Fibroblast of pulmonary artery (primary cell): ENCODE results near the gene DEGS2.

Experiments
- DNase-seq: peaks from one replicate; pipeline ENCODE4 v3.0.0-alpha.2; 2010; ENCODE audit warnings: low read depth
- H3K4me3 ChIP-seq: replicated peaks from 2 replicates; pipeline ENCODE4 v1.5.1; 2011; ENCODE audit warnings: low read depth, mild to moderate bottlenecking, control low read depth, low read length, moderate library complexity
- TF ChIP-seq, protein P1 (sequence below): IDR thresholded peaks from 2 replicates; pipeline ENCODE4 v1.5.1; 2011; ENCODE audit warnings: mild to moderate bottlenecking, control low read depth, low read length, inconsistent platforms; ENCODE audit errors: missing control alignments

Gene DEGS2

DNA sequence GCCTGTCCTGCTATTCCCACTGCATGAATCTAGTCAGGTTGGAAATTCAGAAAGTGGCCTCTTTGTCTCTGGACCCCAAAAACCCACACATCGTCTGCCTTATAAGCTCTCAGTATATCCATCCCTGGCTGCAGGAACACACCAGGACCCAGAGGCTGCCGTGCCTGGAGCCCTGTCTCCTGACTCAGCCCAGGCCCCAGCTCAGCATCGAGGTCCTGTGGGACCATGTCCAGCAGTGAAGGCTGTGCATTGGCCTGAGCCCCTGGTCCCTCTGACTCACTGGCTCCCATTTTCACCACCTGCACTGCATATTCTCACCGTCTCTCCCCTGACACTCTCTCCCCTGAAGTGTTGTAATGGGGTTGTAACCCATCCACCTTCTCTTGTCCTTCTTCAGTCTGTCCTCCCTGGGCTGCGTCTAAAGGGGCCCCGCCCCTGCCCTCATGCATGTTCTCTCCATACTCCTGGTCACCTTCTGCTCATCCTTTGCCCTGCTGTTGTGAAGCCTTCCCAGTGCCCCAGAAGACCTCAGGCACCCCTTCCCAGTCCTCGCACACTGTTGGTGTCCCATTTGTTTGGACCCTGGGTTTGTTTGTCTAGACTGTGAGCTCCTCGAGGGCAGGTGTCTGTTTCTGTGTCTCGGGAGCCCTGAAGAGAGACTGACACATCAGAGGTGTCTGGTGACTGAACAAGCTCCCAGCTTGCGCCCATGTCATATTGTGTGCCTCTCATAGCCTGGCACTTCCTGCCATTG, 50.4 kb downstream of the DEGS2 start:
- H3K4me3 ChIP-seq: no peak overlapping the region
- TF ChIP-seq, protein P1, sequence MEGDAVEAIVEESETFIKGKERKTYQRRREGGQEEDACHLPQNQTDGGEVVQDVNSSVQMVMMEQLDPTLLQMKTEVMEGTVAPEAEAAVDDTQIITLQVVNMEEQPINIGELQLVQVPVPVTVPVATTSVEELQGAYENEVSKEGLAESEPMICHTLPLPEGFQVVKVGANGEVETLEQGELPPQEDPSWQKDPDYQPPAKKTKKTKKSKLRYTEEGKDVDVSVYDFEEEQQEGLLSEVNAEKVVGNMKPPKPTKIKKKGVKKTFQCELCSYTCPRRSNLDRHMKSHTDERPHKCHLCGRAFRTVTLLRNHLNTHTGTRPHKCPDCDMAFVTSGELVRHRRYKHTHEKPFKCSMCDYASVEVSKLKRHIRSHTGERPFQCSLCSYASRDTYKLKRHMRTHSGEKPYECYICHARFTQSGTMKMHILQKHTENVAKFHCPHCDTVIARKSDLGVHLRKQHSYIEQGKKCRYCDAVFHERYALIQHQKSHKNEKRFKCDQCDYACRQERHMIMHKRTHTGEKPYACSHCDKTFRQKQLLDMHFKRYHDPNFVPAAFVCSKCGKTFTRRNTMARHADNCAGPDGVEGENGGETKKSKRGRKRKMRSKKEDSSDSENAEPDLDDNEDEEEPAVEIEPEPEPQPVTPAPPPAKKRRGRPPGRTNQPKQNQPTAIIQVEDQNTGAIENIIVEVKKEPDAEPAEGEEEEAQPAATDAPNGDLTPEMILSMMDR: no peak
- peak; percentile 24 for DNase-seq

DNA sequence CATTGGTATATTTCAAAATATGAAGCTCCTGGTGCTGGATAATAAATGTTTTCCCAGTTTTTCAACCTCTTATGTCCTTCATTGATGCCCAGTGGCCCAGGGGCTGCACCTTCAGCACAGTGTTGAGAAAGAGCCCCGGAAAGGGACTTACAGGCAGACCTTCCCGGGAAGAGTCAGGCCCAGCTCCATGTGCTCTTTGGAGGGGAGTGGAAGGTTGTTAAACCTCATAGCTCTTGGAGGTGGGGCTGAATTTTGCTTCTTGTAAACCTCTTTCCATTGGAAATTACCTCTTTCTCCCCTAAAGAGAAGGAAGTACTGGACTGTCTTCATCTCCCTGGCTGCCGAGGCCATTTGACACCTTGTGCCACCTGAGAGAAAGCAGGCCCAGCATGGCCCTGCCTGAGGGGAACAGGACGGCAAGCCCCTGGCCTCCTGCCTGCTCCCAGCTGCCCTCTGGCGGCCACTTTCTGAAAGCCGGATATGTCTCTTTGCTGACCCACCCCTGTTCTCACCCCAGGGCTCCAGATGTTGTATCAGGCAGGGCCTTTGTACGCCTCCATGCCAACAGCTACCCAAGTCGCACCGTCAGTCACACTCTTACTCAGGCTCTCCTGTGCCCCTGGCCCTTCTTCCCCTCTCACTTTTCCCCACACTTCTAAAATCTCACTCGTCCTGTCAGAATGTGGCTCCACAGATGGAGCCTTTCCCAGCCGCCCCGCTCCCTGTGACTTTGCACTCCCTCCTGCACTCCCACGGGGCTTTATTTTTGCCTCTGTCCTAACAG, 51.2 kb downstream of the DEGS2 start:
- DNase-seq: peak; percentile 75
- TF ChIP-seq, protein P1: peak; percentile 88
- H3K4me3 ChIP-seq: no peak overlapping the region

DNA sequence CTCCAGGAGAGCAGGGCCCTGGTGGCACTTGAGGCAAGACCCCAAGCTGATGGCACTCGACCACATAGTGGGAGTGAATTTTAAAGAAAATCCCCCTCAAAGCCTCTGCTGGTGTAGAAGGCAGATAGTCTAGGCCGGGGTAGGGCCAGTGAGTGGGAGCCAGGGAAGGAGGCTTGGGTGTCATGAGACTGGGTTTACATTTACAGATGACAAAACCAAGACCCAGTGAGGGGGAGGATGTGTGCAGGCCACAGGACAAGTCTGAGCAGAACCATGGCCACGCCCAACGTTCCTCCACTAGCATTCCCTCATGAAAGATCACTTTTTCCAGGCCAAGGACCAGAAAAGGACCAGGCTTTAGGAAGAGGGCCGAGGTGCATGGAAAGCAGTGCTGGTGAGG, 52.2 kb downstream of the DEGS2 start:
- H3K4me3 ChIP-seq: no peak overlapping the region
- no peak for DNase-seq
- TF ChIP-seq, protein P1: no peak

DNA sequence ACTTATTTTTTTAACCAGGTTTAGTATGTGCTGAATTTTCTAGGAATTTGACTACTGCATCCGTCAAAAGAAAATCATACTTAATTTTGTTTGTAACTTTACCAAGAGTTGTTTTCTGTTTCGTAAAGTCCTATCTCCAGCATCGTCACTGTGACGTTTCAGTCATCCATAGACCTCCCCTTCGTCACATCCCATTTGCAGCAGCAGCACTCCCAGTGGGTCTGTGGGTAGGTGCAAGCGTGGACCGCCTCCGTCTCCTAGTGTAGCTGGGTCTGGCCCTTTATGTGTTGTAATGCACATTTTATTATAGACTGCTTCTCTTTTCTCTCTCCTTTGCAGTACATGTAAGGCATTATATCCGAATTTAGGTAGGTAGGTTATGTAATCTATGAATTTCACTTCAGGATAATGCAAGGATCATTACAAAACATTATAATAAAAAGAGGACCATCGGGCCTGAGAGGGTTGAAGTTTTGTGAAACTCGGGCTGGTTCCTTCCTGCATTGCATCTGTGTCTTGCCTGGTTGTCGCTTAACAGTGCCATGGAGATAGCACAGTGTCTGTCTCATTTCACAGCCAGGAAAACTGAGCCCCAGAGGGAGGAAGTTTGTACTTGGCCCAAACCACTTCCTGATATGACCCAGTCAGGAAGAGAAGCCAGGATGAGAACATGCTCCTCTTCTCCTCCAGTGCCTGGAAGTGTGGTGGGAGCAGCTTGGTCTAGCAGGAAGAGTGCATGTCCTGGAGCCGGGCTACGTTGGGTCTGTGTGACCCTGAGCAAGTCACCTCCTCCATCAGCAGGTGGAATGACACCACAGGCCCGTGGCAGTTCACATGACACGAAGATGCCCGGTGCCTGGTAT, 53.0 kb downstream of the DEGS2 start:
- DNase-seq: no peak
- TF ChIP-seq, protein P1: no peak
- no peak overlapping the region for H3K4me3 ChIP-seq

DNA sequence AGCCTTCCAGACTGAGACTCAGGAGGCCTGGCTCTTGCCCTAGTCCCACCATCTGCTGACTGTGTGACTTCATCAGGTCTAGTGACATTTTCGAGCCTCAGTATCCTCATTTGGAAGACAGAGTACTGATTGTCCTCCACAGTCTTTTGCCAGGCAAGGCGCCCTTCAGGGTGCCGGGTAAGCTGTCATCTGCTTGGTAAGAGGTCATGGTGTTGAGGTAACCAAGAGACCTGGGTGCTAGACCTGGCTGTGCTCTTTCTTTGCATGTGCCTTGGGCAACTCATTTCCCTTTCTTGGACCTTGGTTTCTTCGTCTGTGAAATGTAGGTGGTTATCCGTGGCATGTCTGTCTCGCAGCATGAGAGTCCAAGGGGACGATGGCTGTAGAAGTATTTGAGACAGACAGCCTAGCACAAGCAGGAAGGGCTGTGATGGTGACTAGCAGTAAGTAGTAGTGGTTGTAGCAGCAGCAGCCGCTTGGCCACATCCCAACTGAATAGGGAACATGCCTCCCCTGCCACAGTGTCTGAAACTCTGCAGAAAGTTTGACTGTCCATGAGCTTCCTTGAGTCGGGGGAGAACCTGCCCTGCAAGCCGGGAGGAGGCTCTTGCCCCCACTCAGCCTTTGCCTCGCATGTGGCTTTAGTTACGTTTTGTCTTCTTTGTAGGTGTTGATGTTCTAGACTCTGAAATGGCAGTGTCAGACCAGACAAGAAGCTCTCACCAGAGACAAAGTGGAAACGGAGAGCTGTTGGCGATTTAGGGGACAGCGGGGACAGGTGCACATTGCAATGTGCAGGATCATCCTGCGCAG, 53.9 kb downstream of the DEGS2 start:
- no peak for DNase-seq
- H3K4me3 ChIP-seq: no peak overlapping the region
- TF ChIP-seq, protein P1: no peak
